GM18498 (cell line): ENCODE measurements around the gene CFAP46.

Experiments
- ATAC-seq: cut with Tn5 transposase; IDR thresholded peaks from one replicate; pipeline ENCODE4 v1.9.1; 2021; ENCODE audit warnings: mild to moderate bottlenecking, moderate library complexity; ENCODE audit not compliant: unreplicated experiment

CFAP46 gene

GRCh38 chr10:132942101-132943057, at the start of gene CFAP46:
Gene CFAP46, minus strand, starts transcription at chr10:132942570. Its CDS starts 86 bp downstream, at chr10:132942484.
- ATAC-seq: no peak

GRCh38 chr10:132991706-132992432, 49.5 kb upstream of the CFAP46 start:
- no peak for ATAC-seq

GRCh38 chr10:132990684-132991545, 48.5 kb upstream of the CFAP46 start:
- ATAC-seq: no peak

- ATAC-seq: no peak
Measured at GRCh38 chr10:132989476-132990415, 47.4 kb upstream of the CFAP46 start.

GRCh38 chr10:132988988-132989387, 46.6 kb upstream of the CFAP46 start:
- ATAC-seq: no peak

GRCh38 chr10:132987671-132988571, 45.6 kb upstream of the CFAP46 start:
- ATAC-seq: no peak

- no peak for ATAC-seq
Measured at GRCh38 chr10:132986978-132987377, 44.6 kb upstream of the CFAP46 start.

- ATAC-seq: no peak
Measured at GRCh38 chr10:132986576-132986975, 44.2 kb upstream of the CFAP46 start.

- no peak for ATAC-seq
Measured at GRCh38 chr10:132986076-132986475, 43.7 kb upstream of the CFAP46 start.

- ATAC-seq: no peak
Measured at GRCh38 chr10:132985546-132985900, 43.2 kb upstream of the CFAP46 start.

- no peak for ATAC-seq
Measured at GRCh38 chr10:132984801-132985545, 42.6 kb upstream of the CFAP46 start.

GRCh38 chr10:132984008-132984295, 41.6 kb upstream of the CFAP46 start:
- ATAC-seq: no peak

- no peak for ATAC-seq
Measured at GRCh38 chr10:132983252-132984007, 41.1 kb upstream of the CFAP46 start.

- no peak for ATAC-seq
Measured at GRCh38 chr10:132982301-132982989, 40.1 kb upstream of the CFAP46 start.

GRCh38 chr10:132981746-132982145, 39.4 kb upstream of the CFAP46 start:
- ATAC-seq: no peak

- no peak for ATAC-seq
Measured at GRCh38 chr10:132981173-132981555, 38.8 kb upstream of the CFAP46 start.
